WTC11 (cell line): ENCODE data around the gene PDLIM5. TPM values are rescaled to one million over a fixed set of nuclear protein-coding genes. Genes with fewer than 3 reads are reported as not detected.

ENCODE experiments used
- ATAC-seq: fragments of 200-7000 bp; cut with Tn5 transposase; 2 replicates; pipeline ENCODE4 v1.10.0; 2021; ENCODE audit warnings: mild to moderate bottlenecking, moderate library complexity
- CTCF ChIA-PET: fragments of 300-600 bp; sonication (Branson Sonifier 250); formaldehyde crosslinking; loops from one replicate; lab custom pipeline; 2021; ENCODE audit warnings: antibody characterized with exemption; lab: Charles Lee
- POLR2A ChIA-PET: fragments of 350-600 bp; sonication (Branson Sonifier 250); formaldehyde crosslinking; loops from one replicate; lab custom pipeline; 2021; ENCODE audit warnings: antibody characterized with exemption; lab: Charles Lee
- DNase-seq: peaks from one replicate; pipeline ENCODE4 v3.0.0; 2021; ENCODE audit warnings: low spot score
- H3K27ac Mint-ChIP-seq: 2 replicates; pipeline ENCODE4 v1.8.0; 2021; ENCODE audit warnings: mixed read lengths
- H3K27me3 Mint-ChIP-seq: 2 replicates; pipeline ENCODE4 v1.8.0; 2021; ENCODE audit warnings: low read depth, mild to moderate bottlenecking, moderate library complexity, mixed read lengths
- H3K36me3 Mint-ChIP-seq: 2 replicates; pipeline ENCODE4 v1.8.0; 2021; ENCODE audit warnings: mixed read lengths
- H3K4me1 Mint-ChIP-seq: 2 replicates; pipeline ENCODE4 v1.8.0; 2022; ENCODE audit warnings: mixed read lengths
- H3K4me3 Mint-ChIP-seq: 2 replicates; pipeline ENCODE4 v1.8.0; 2021; ENCODE audit warnings: mild to moderate bottlenecking, moderate library complexity, mixed read lengths
- H3K9me3 Mint-ChIP-seq: 2 replicates; pipeline ENCODE4 v1.8.0; 2021; ENCODE audit warnings: mixed read lengths
- AR ChIP-seq: fragments of 250-450 bp; sonication (Bioruptor Pico); IDR thresholded peaks from 2 replicates; pipeline ENCODE4 v1.9.0; 2021; ENCODE audit warnings: mild to moderate bottlenecking
- ATF3 ChIP-seq: sonication (generic); formaldehyde crosslinking; conservative IDR thresholded peaks from 2 replicates; pipeline ENCODE4 v1.8.1; 2022; ENCODE audit warnings: mild to moderate bottlenecking, missing genetic modification reagents
- ATF6 ChIP-seq: sonication (generic); formaldehyde crosslinking; IDR thresholded peaks from 2 replicates; pipeline ENCODE4 v1.8.1; 2023; ENCODE audit warnings: mild to moderate bottlenecking, missing genetic modification reagents
- E2F1 ChIP-seq: sonication (generic); formaldehyde crosslinking; IDR thresholded peaks from 2 replicates; pipeline ENCODE4 v1.8.0; 2022; ENCODE audit warnings: mild to moderate bottlenecking, missing genetic modification reagents
- E2F4 ChIP-seq: sonication (generic); formaldehyde crosslinking; IDR thresholded peaks from 2 replicates; pipeline ENCODE4 v1.8.1; 2022; ENCODE audit warnings: low read depth, mild to moderate bottlenecking, moderate library complexity, missing genetic modification reagents, borderline replicate concordance
- ERG ChIP-seq: fragments of 250-450 bp; sonication (Bioruptor Pico); IDR thresholded peaks from 2 replicates; pipeline ENCODE4 v1.8.0; 2021; ENCODE audit warnings: mild to moderate bottlenecking
- ETV6 ChIP-seq: sonication (generic); formaldehyde crosslinking; IDR thresholded peaks from 2 replicates; pipeline ENCODE4 v1.8.1; 2022; ENCODE audit warnings: mild to moderate bottlenecking, missing genetic modification reagents
- FOXJ3 ChIP-seq: sonication (generic); formaldehyde crosslinking; IDR thresholded peaks from 2 replicates; pipeline ENCODE4 v1.9.0; 2021; ENCODE audit warnings: missing genetic modification reagents, mild to moderate bottlenecking, borderline replicate concordance
- FOXP1 ChIP-seq: sonication (generic); formaldehyde crosslinking; IDR thresholded peaks from 2 replicates; pipeline ENCODE4 v1.8.0; 2022; ENCODE audit warnings: missing genetic modification reagents, mild to moderate bottlenecking, moderate library complexity, borderline replicate concordance
- KAT7 ChIP-seq: sonication (generic); formaldehyde crosslinking; IDR thresholded peaks from 2 replicates; pipeline ENCODE4 v1.8.1; 2023; ENCODE audit warnings: missing genetic modification reagents, mild to moderate bottlenecking, borderline replicate concordance
- NFATC4 ChIP-seq: fragments of 250-450 bp; sonication (Bioruptor Pico); IDR thresholded peaks from 2 replicates; pipeline ENCODE4 v1.9.0; 2021; ENCODE audit warnings: mild to moderate bottlenecking
- NFE2L1 ChIP-seq: sonication (generic); formaldehyde crosslinking; IDR thresholded peaks from 2 replicates; pipeline ENCODE4 v1.8.1; 2023; ENCODE audit warnings: missing genetic modification reagents
- TEAD4 ChIP-seq: sonication (generic); formaldehyde crosslinking; IDR thresholded peaks from 2 replicates; pipeline ENCODE4 v1.8.0; 2022; ENCODE audit warnings: mild to moderate bottlenecking, missing genetic modification reagents
- TP53 ChIP-seq: sonication (generic); formaldehyde crosslinking; IDR thresholded peaks from 2 replicates; pipeline ENCODE4 v1.8.1; 2023; ENCODE audit warnings: mild to moderate bottlenecking, missing genetic modification reagents
- ZBTB43 ChIP-seq: sonication (generic); formaldehyde crosslinking; IDR thresholded peaks from 2 replicates; pipeline ENCODE4 v1.8.1; 2023; ENCODE audit warnings: mild to moderate bottlenecking, missing genetic modification reagents
- ZNF121 ChIP-seq: sonication (generic); formaldehyde crosslinking; IDR thresholded peaks from 2 replicates; pipeline ENCODE4 v1.8.0; 2023; ENCODE audit warnings: missing genetic modification reagents
- ZNF232 ChIP-seq: sonication (generic); formaldehyde crosslinking; IDR thresholded peaks from 2 replicates; pipeline ENCODE4 v1.8.0; 2022; ENCODE audit warnings: mild to moderate bottlenecking, missing genetic modification reagents
- ZNF263 ChIP-seq: sonication (generic); formaldehyde crosslinking; IDR thresholded peaks from 2 replicates; pipeline ENCODE4 v1.8.1; 2022; ENCODE audit warnings: low read depth, mild to moderate bottlenecking, moderate library complexity, missing genetic modification reagents
- ZNF396 ChIP-seq: fragments of 250-450 bp; sonication (Bioruptor Pico); IDR thresholded peaks from 2 replicates; pipeline ENCODE4 v1.8.0; 2021; ENCODE audit warnings: mild to moderate bottlenecking, moderate library complexity, borderline replicate concordance
- ZNF532 ChIP-seq: fragments of 250-450 bp; sonication (Bioruptor Pico); IDR thresholded peaks from 2 replicates; pipeline ENCODE4 v1.9.0; 2021; ENCODE audit warnings: mild to moderate bottlenecking, borderline replicate concordance
- total RNA-seq: library from RNA; stranded (reverse); gene quantifications from 3 replicates; pipeline ENCODE4 v1.2.3, GENCODE V29; 2021

Gene PDLIM5
- total RNA-seq, 1 experiment from 2014 or later: 51.5 TPM

GRCh38 chr4:94498502-94498901 is 46.8 kb downstream of the PDLIM5 start:
- Mint-ChIP-seq H3K36me3 (peaks cover 12% of the 10 kb centered on the region), H3K27ac (no peak overlapping the region)
- POLR2A ChIA-PET: no interaction called here
- TF ChIP-seq ZNF121 (CRISPR knock-in tag): no peak
- no peak for TF ChIP-seq KAT7 (CRISPR knock-in tag)
- TF ChIP-seq ATF3 (CRISPR knock-in tag): no peak
- no peak for TF ChIP-seq TEAD4 (CRISPR knock-in tag)
- no peak for TF ChIP-seq ZBTB43 (CRISPR knock-in tag)
- no peak for TF ChIP-seq ERG (CRISPR knock-in tag)
- TF ChIP-seq E2F4 (CRISPR knock-in tag): no peak
- TF ChIP-seq NFE2L1 (CRISPR knock-in tag): no peak
- TF ChIP-seq FOXJ3: no peak
- no peak for TF ChIP-seq ZNF232 (CRISPR knock-in tag)
- no peak for TF ChIP-seq E2F1 (CRISPR knock-in tag)
- no peak for TF ChIP-seq NFATC4 (CRISPR knock-in tag)
- TF ChIP-seq ZNF532: no peak
- TF ChIP-seq, all 79 proteins: peak for 0
- Mint-ChIP-seq H3K9me3 (peaks cover 11% of the 10 kb centered on the region), H3K4me3 (no peak overlapping the region), H3K27me3 (no peaks in the 10 kb centered on the region), H3K4me1 (peaks cover 3% of the 10 kb centered on the region; the same call in 1 of the 2 replicates)
- CTCF ChIA-PET: no interaction called here
- ATAC-seq (no peak), DNase-seq (no peak)

GRCh38 chr4:94500685-94501084 is 48.9 kb downstream of the PDLIM5 start:
- Mint-ChIP-seq H3K36me3 (peaks cover 12% of the 10 kb centered on the region), H3K4me1 (peaks cover under 1% of the 10 kb centered on the region; the same call in 1 of the 2 replicates), H3K27me3 (no peaks in the 10 kb centered on the region), H3K4me3 (no peak overlapping the region), H3K27ac (no peak overlapping the region), H3K9me3 (peaks cover 11% of the 10 kb centered on the region)
- ChIA-PET POLR2A (no interaction called here), CTCF (no interaction called here)
- ATAC-seq (no peak), DNase-seq (no peak)
- TF ChIP-seq ZNF396: no peak
- TF ChIP-seq TP53 (CRISPR knock-in tag): no peak
- TF ChIP-seq ETV6 (CRISPR knock-in tag): no peak
- no peak for TF ChIP-seq FOXP1 (CRISPR knock-in tag)
- TF ChIP-seq ERG (CRISPR knock-in tag): no peak
- no peak for TF ChIP-seq AR (CRISPR knock-in tag)
- no peak for TF ChIP-seq ATF6
- no peak for TF ChIP-seq TEAD4 (CRISPR knock-in tag)
- no peak for TF ChIP-seq ZNF263 (CRISPR knock-in tag)
